ENCODE data around the gene LAMA5.

Gene LAMA5

GRCh38 chr20:62318400-62319345 lies 48.4 kb downstream of the LAMA5 start:
- Histone ChIP-seq H3K9me3 (ENCODE audit: insufficient read depth, low read depth, low read length) (no peaks in the 10 kb centered on the region; the same call in 1 of the 2 replicates), H3K36me3 (ENCODE audit: insufficient read depth, low read length) (peaks cover 79% of the 10 kb centered on the region), H3K9ac (ENCODE audit: low read depth, low read length) (no peak overlapping the region), H3K4me3 (ENCODE audit: low read length) (no peak overlapping the region), H3K4me1 (ENCODE audit: insufficient read depth, low read length) (no peaks in the 10 kb centered on the region), H3K27ac (ENCODE audit: low read depth, low read length) (no peak overlapping the region), H3K27me3 (ENCODE audit: insufficient read depth, low read length) (no peaks in the 10 kb centered on the region)
- 94% methylated on average over 36 of the region's 36 CpGs for WGBS

GRCh38 chr20:62317167-62317655 lies 49.9 kb downstream of the LAMA5 start:
- Histone ChIP-seq H3K27ac (ENCODE audit: low read depth, low read length) (no peak overlapping the region), H3K27me3 (ENCODE audit: insufficient read depth, low read length) (no peaks in the 10 kb centered on the region), H3K4me3 (ENCODE audit: low read length) (no peak overlapping the region), H3K9ac (ENCODE audit: low read depth, low read length) (no peak overlapping the region), H3K4me1 (ENCODE audit: insufficient read depth, low read length) (no peaks in the 10 kb centered on the region), H3K36me3 (ENCODE audit: insufficient read depth, low read length) (peaks cover 86% of the 10 kb centered on the region), H3K9me3 (ENCODE audit: insufficient read depth, low read depth, low read length) (no peaks in the 10 kb centered on the region; the same call in 1 of the 2 replicates)
- WGBS = 90% methylated on average over 18 of the region's 18 CpGs

- Histone ChIP-seq H3K4me3 (ENCODE audit: low read length) (no peak overlapping the region), H3K9ac (ENCODE audit: low read depth, low read length) (no peak overlapping the region), H3K27me3 (ENCODE audit: insufficient read depth, low read length) (no peaks in the 10 kb centered on the region), H3K36me3 (ENCODE audit: insufficient read depth, low read length) (peaks cover 86% of the 10 kb centered on the region), H3K27ac (ENCODE audit: low read depth, low read length) (no peak overlapping the region), H3K9me3 (ENCODE audit: insufficient read depth, low read depth, low read length) (no peaks in the 10 kb centered on the region; the same call in 1 of the 2 replicates), H3K4me1 (ENCODE audit: insufficient read depth, low read length) (no peaks in the 10 kb centered on the region)
- WGBS = 95% methylated on average over 40 of the region's 40 CpGs
These were observed 50.6 kb downstream of the LAMA5 start for GRCh38 chr20:62316331-62317166.

- H3K36me3 ChIP-seq (ENCODE audit: insufficient read depth, low read length) = peaks cover 93% of the 10 kb centered on the region
- no peak overlapping the region for H3K9ac ChIP-seq (ENCODE audit: low read depth, low read length)
- H3K9me3 ChIP-seq (ENCODE audit: insufficient read depth, low read depth, low read length) = no peaks in the 10 kb centered on the region; the same call in 1 of the 2 replicates
- 95% methylated on average over 12 of the region's 12 CpGs for WGBS
- no peaks in the 10 kb centered on the region for H3K27me3 ChIP-seq (ENCODE audit: insufficient read depth, low read length)
- no peak overlapping the region for H3K4me3 ChIP-seq (ENCODE audit: low read length)
- no peak overlapping the region for H3K27ac ChIP-seq (ENCODE audit: low read depth, low read length)
- H3K4me1 ChIP-seq (ENCODE audit: insufficient read depth, low read length) = no peaks in the 10 kb centered on the region
These were observed 51.3 kb downstream of the LAMA5 start for GRCh38 chr20:62315773-62316172.

- H3K27ac ChIP-seq (ENCODE audit: low read depth, low read length) = no peak overlapping the region
These were observed 52.3 kb downstream of the LAMA5 start for GRCh38 chr20:62314711-62315302.

GRCh38 chr20:62314339-62314638 lies 52.8 kb downstream of the LAMA5 start:
- no peaks in the 10 kb centered on the region for H3K27me3 ChIP-seq (ENCODE audit: insufficient read depth, low read length)
- WGBS = 96% methylated on average over 12 of the region's 12 CpGs
- no peak overlapping the region for H3K4me3 ChIP-seq (ENCODE audit: low read length)
- no peaks in the 10 kb centered on the region; the same call in 1 of the 2 replicates for H3K9me3 ChIP-seq (ENCODE audit: insufficient read depth, low read depth, low read length)
- no peaks in the 10 kb centered on the region for H3K4me1 ChIP-seq (ENCODE audit: insufficient read depth, low read length)
- no peak overlapping the region for H3K27ac ChIP-seq (ENCODE audit: low read depth, low read length)
- peaks cover 92% of the 10 kb centered on the region for H3K36me3 ChIP-seq (ENCODE audit: insufficient read depth, low read length)
- no peak overlapping the region for H3K9ac ChIP-seq (ENCODE audit: low read depth, low read length)

More at GRCh38 chr20:62314711-62315302, 52.3 kb downstream of the LAMA5 start:
- Histone ChIP-seq H3K36me3 (ENCODE audit: insufficient read depth, low read length) (peaks cover 94% of the 10 kb centered on the region), H3K9ac (ENCODE audit: low read depth, low read length) (no peak overlapping the region), H3K27me3 (ENCODE audit: insufficient read depth, low read length) (no peaks in the 10 kb centered on the region), H3K4me3 (ENCODE audit: low read length) (no peak overlapping the region), H3K9me3 (ENCODE audit: insufficient read depth, low read depth, low read length) (no peaks in the 10 kb centered on the region; the same call in 1 of the 2 replicates), H3K4me1 (ENCODE audit: insufficient read depth, low read length) (no peaks in the 10 kb centered on the region)
- WGBS = 96% methylated on average over 25 of the region's 25 CpGs

GRCh38 chr20:62313460-62314338 lies 53.4 kb downstream of the LAMA5 start:
- no peak overlapping the region for H3K9ac ChIP-seq (ENCODE audit: low read depth, low read length)
- H3K27me3 ChIP-seq (ENCODE audit: insufficient read depth, low read length) = no peaks in the 10 kb centered on the region
- H3K4me1 ChIP-seq (ENCODE audit: insufficient read depth, low read length) = no peaks in the 10 kb centered on the region
- peaks cover 92% of the 10 kb centered on the region for H3K36me3 ChIP-seq (ENCODE audit: insufficient read depth, low read length)
- H3K27ac ChIP-seq (ENCODE audit: low read depth, low read length) = no peak overlapping the region
- WGBS = 96% methylated on average over 55 of the region's 55 CpGs
- no peaks in the 10 kb centered on the region; the same call in 1 of the 2 replicates for H3K9me3 ChIP-seq (ENCODE audit: insufficient read depth, low read depth, low read length)
- no peak overlapping the region for H3K4me3 ChIP-seq (ENCODE audit: low read length)

GRCh38 chr20:62313021-62313420 lies 54.1 kb downstream of the LAMA5 start:
- H3K36me3 ChIP-seq (ENCODE audit: insufficient read depth, low read length) = peaks cover 94% of the 10 kb centered on the region

GRCh38 chr20:62312662-62312977 lies 54.5 kb downstream of the LAMA5 start:
- H3K36me3 ChIP-seq (ENCODE audit: insufficient read depth, low read length) = peaks cover 97% of the 10 kb centered on the region
- no peaks in the 10 kb centered on the region for H3K4me1 ChIP-seq (ENCODE audit: insufficient read depth, low read length)
- H3K27ac ChIP-seq (ENCODE audit: low read depth, low read length) = no peak overlapping the region
- H3K27me3 ChIP-seq (ENCODE audit: insufficient read depth, low read length) = no peaks in the 10 kb centered on the region
- no peak overlapping the region for H3K9ac ChIP-seq (ENCODE audit: low read depth, low read length)
- WGBS = 96% methylated on average over 16 of the region's 16 CpGs
- no peak overlapping the region for H3K4me3 ChIP-seq (ENCODE audit: low read length)
- no peaks in the 10 kb centered on the region; the same call in 1 of the 2 replicates for H3K9me3 ChIP-seq (ENCODE audit: insufficient read depth, low read depth, low read length)

More at GRCh38 chr20:62313021-62313420, 54.1 kb downstream of the LAMA5 start:
- Histone ChIP-seq H3K27me3 (ENCODE audit: insufficient read depth, low read length) (no peaks in the 10 kb centered on the region), H3K9ac (ENCODE audit: low read depth, low read length) (no peak overlapping the region), H3K4me1 (ENCODE audit: insufficient read depth, low read length) (no peaks in the 10 kb centered on the region), H3K27ac (ENCODE audit: low read depth, low read length) (no peak overlapping the region), H3K4me3 (ENCODE audit: low read length) (no peak overlapping the region), H3K9me3 (ENCODE audit: insufficient read depth, low read depth, low read length) (no peaks in the 10 kb centered on the region; the same call in 1 of the 2 replicates)
- 96% methylated on average over 26 of the region's 26 CpGs for WGBS

All from HUES64 (cell line).